Activated effector memory CD4-positive, alpha-beta T cell treated with Interleukin-2 at 50 U/mL for 16 hours (primary cell): ENCODE measurements around the gene ATN1.
"Not testable (repeated sequence)": the region's sequence is repeated elsewhere in the genome, so short reads cannot be mapped to it uniquely, and the experiment has no call there.

Source experiments
- DNase-seq: peaks from one replicate; pipeline ENCODE4 v3.0.0-alpha.2; 2020

Gene ATN1, protein sequence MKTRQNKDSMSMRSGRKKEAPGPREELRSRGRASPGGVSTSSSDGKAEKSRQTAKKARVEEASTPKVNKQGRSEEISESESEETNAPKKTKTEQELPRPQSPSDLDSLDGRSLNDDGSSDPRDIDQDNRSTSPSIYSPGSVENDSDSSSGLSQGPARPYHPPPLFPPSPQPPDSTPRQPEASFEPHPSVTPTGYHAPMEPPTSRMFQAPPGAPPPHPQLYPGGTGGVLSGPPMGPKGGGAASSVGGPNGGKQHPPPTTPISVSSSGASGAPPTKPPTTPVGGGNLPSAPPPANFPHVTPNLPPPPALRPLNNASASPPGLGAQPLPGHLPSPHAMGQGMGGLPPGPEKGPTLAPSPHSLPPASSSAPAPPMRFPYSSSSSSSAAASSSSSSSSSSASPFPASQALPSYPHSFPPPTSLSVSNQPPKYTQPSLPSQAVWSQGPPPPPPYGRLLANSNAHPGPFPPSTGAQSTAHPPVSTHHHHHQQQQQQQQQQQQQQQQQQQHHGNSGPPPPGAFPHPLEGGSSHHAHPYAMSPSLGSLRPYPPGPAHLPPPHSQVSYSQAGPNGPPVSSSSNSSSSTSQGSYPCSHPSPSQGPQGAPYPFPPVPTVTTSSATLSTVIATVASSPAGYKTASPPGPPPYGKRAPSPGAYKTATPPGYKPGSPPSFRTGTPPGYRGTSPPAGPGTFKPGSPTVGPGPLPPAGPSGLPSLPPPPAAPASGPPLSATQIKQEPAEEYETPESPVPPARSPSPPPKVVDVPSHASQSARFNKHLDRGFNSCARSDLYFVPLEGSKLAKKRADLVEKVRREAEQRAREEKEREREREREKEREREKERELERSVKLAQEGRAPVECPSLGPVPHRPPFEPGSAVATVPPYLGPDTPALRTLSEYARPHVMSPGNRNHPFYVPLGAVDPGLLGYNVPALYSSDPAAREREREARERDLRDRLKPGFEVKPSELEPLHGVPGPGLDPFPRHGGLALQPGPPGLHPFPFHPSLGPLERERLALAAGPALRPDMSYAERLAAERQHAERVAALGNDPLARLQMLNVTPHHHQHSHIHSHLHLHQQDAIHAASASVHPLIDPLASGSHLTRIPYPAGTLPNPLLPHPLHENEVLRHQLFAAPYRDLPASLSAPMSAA (N-terminal part only)

DNA sequence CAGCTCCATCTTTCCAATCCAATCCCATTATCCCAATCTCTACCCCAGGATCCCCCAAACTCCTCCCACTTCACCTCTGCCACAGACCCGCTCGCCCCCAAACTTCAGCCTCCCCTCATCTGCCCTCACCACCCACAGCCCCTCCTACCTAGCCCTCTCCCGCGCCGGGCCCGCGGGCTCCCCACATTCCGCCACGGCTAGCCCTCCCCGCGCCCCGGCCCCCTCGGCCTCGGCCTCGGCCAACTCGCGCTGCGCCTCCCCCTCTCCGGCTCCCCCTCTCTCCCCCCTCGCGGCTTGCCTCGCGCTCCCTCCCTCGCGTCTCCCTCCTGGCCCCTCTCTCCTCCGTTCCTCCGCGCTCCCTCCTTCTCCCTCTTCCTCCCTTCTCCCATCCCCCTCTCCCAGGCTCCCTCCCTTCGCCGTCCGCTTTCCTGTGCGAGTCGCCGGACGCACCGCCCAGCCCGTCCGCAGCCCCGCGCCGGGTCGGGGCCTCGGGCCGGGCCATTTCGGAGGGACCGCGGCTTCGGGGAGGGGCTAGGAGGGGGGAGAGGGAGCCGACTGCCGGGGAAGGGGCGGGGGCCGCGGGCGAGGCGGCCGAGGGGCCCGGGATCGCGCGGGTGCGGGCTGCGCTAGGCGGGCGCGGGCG, at the start of gene ATN1:
Gene ATN1, plus strand, starts transcription at position 581 of the 643 bp plus-strand sequence. CDS start 6,043 bp downstream, outside the sequence.
- no peak for DNase-seq

DNA sequence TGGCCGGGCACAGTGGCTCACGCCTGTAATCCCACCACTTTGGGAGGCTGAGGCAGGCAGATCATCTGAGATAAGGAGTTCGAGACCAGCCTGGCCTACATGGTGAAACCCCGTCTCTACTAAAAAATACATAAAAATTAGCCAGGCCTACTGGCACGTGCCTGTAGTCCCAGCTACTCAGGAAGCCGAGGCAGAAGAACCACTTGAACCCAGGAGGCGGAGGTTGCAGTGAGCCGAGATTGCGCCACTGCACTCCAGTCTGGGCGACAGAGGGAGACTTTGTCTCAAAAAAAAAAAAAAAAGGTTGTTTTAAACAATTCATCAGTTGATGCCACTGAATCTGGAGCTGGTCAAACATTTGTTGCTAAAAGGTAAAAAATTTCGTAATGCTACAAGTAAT, 47.9 kb upstream of the ATN1 start:
- DNase-seq: not testable (repeated sequence)

DNA sequence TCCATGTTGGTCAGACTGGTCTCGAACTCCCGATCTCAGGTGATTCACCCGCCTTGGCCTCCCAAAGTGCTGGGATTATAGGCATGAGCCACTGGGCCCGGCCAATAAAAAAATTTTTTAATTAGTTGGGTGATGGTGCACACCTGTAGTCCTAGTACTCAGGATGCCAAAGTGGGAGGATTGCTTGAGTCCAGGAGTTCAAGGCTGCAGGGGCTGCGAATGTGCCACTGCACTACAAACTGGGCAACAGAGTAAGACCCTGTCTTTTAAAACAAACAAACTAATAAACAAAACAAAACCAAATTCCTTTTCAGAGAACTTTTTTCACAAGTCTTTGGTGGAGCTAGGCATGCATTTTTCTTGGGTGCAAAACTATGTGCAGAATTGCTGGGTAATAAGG, 44.5 kb upstream of the ATN1 start:
- DNase-seq: no peak

DNA sequence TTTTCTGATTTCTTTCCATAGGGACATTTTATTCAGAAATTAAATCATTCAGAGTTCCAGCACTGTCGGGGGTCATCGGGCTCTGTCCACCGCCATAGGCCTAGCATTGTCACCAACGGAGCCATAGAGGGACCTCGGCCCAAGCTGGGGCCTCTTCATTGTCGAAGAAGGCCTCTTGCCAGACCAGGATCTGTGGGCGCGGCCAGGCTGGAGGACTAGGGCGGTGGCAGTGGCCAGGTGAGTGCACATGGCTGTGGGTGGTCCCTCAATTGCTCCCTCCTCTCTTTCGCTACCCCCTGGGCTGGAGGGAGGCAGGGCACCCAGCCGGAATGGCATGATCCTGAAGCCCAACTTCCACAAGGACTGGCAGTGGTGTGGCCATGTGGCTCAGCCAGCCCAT, 44.1 kb upstream of the ATN1 start:
- no peak for DNase-seq

DNA sequence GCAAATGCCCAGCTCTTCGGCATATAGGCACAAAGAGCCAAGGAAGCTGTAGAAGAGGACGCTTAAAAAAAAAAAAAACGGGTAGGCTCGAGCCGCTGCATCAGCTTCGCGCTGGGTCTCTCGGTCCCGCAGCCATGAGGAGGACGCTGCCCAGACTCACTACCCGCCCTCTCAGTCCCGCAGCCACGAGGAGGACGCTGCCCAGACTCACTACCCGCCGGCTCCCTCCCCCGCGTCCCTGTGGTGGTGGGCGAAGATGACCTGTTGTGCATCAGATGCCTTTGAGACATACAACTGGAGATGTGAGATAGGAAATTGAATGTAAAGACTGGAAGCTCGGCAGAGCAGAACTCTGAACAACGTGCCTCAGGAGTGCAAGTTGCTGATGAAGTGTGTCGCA, 43.2 kb upstream of the ATN1 start:
- no peak for DNase-seq

DNA sequence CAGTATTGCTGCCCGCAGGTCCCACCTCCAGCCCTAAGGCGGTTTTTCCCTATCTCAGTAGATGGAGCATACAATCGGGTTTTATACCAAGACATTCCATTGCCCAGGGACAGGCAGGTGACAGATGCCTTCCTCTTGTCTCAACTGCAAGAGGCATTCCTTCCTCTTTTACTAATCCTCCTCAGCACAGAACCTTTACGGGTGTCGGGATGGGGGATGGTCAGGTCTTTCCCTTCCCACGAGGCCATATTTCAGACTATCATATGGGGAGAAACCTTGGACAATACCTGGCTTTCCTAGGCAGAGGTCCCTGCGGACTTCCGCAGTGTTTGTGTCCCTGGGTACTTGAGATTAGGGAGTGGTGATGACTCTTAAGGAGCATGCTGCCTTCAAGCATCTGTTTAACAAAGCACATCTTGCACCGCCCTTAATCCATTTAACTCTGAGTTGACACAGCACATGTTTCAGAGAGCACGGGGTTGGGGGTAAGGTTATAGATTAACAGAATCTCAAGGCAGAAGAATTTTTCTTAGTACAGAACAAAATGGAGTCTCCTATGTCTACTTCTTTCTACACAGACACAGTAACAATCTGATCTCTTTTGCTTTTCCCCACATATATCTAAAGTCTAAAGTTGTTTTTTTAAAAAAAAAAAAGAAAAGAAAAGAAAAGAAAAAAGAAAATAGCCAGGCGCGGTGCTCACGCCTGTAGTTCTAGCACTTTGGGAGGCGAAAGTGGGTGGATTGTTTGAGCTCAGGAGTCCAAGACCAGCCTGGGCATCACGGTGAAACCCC, 41.4 kb upstream of the ATN1 start:
- DNase-seq: not testable (repeated sequence)

DNA sequence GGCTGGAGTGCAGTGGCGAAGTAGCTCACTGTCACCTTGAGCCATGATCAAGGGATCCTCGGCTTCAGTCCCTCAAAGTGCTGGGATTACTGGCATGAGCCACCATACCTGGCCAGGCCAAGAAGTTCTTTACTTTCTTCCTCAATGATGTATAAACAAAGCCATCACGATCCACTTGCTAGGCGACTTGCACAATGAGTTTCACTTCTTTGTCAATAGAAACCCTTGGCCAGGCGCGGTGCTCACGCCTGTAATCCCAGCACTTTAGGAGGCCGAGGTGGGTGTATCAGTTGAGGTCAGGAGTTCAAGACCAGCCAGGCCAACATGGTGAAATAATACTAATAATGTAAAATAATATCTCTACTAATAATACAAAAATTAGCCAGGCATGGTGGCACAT, 40.3 kb upstream of the ATN1 start:
- DNase-seq: no peak

DNA sequence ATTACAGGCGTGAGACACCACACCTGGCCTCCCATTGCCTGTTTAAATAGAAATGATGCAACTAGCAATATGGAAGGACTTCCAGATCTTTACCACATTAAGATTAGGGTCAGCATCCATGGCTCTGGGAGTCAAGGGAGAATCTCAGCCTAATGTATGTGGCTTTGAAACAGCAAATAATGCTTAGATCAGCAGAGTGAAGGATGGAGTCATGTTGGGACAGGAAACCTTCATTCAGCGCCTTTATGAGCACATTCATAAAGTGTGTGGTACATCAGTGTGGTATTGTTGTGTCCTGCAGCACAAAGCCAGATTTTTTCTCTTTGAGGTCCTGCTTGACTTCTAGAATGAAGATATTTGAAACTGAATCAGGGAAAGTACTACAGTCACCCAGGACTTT, 39.4 kb upstream of the ATN1 start:
- DNase-seq: no peak

DNA sequence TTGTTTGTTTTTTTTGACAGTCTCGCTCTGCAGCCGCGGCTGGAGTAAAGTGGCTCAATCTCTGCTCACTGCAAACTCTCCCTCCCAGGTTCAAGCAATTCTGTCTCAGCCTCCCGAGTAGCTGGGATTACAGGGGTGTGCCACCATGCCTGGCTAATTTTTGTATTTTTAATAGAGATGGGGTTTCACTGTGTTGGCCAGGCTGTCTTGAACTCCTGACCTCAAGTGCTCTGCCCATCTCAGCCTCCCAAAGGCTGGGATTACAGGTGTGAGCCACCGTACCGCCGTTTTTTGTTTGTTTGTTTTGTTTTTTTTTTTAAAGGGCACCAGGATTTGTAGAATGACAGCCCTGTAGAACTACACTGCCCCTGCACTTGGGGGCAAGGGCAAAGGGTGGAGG, 39.0 kb upstream of the ATN1 start:
- not testable (repeated sequence) for DNase-seq

DNA sequence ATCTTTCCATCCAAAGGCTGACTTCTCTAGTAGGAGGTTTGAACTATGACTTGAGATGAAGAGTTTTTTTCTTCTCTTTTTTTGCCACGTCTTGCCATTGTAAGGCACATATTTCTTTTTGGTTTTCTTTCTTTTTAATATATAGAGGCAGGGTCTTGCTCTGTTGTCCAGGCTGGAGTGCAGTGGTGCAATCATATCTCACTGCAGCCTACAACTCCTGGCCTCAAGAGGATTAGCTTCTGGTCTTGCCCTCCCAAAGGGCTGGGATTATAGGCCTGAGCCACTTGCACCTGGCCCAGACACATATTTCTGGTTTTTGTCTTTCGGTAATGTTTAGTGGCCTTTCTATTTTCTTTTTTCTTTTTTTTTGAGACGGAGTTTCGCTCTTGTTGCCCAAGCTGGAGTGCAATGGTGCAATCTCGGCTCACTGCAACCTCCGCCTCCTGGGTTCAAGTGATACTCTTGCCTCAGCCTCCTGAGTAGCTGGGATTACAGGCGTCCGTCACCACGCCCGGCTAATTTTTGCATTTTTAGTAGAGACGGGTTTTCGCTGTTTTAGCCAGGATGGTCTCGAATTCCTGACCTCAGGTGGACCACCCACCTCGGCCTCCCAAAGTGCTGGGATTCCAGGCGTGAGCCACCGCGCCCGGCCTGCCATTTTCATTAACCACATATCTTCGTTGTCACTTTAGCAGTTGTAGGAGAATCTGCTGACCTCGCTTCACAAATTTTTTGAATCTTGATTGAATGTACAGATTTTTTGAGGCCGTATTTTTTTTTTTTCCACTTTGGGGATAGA, 37.8 kb upstream of the ATN1 start:
- DNase-seq: not testable (repeated sequence)

DNA sequence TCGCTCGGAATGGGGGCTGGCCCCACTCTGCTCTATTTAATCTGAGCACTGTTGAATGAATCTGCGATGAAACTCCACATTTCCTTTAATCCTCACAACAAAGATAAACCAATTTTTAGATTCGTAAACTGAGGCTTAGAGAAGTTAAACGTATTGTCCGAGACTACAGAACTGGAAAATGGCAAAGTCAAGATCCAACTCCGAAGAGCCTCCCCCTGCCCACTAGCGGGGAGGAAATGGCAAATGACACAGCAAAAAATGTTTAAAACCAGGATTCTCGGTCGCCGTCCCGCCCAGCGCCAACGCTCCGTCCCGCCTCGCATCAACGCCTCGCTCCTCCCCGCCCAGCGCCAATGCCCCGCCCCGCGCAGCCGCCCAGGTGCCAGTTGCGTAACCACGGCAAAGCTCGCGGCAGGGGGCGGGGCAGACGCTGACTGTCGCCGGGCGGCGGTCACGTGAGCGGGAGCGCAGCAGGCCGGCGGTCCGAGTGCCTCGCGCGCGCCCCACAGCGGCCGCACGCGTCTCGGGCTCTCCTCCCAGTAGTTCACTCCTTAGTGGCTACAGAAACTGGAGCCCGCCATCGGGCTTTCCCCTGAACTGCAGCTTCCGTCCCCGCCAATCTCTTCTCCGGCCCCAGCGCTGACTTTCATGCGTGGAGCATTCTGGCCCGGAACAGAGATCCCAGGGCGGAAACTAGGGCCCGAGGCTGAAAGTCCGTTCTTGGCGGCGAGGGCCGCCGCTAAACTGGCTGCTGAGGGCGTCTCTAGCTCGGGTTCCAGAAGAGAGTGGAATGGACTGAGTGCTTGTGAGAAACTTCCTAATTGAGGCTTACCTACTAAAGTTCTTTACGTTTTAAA, 36.7 kb upstream of the ATN1 start:
- DNase-seq: peak; percentile 98

DNA sequence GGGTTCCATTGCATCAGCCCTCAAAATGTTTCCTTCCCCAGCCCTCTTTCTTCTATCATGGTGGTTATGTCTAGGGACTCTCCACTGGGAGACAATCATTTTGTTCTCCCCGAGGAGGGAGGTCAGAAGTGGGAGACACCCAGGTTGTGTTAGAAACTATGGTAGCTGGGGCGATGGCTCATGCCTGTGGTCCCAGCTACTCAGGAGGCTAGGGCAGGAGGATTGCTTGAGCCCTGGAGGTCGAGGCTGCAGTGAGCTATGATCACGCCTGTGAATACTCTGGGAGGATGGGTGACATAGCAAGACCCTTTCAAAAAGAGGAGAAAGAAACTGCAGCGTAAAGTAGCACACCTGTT, 36.1 kb upstream of the ATN1 start:
- DNase-seq: no peak

DNA sequence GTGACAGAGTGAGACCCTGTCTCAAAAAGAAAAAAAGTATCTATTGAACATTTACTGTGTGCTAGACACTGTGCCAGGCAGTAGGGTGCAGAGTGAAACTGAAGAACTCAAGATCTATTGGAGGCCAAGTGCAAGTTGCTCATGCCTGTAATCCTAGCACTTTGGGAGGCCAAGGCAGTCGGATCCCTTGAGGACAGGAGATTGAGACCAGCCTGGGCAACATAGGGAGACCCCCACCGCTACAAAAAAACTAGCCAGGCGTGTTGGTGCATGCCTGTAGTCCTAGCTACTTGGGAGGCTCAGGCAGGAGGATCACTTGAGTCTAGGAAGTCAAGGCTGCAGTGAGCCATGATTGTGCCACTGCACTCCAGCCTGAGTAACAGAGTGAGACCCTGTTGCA, 35.1 kb upstream of the ATN1 start:
- DNase-seq: not testable (repeated sequence)

DNA sequence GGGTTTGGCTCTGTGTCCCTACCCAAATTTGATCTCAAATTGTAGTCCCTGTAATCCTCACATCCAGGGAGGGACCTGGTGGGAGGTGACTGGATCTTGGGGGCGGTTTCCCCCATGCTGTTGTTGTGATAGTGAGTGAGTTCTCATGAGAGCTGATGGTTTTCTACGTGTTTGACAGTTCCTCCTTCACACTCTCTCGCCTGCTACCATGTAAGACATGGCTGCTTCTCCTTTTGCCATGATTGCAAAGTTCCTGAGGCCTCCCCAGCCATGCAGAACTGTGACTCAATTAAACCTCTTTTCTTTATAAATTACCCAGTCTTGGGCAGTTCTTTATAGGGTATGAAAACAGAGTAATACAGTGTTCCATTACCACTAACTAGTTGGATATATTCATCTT, 33.4 kb upstream of the ATN1 start:
- no peak for DNase-seq

DNA sequence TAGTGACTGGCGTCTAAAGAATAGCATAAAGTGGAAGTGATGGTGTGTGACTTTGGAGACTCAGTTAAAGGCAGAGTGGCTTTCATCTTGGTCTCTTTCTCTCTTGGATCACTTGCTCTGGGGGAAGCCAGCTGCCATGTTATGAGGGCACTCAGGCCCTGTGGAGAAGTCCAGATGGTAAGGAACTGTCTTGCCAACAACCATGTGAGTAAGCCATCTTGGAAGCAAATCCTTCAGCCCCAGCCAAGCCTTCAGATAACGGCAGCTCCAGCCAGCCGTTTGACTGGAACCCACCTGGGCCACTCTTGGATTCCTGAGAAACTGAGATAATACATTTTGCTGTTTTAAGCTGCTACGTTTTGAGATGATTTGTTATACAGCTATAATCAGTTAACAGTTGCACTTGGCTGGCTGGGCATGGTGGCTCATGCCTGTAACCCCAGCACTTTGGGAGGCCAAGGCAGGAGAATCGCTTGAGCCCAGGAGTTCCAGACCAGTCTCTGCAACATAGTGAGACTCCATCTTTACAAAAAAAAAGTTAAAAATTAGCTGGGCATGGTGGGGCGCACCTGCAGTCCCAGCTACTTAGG, 30.8 kb upstream of the ATN1 start:
- no peak for DNase-seq

DNA sequence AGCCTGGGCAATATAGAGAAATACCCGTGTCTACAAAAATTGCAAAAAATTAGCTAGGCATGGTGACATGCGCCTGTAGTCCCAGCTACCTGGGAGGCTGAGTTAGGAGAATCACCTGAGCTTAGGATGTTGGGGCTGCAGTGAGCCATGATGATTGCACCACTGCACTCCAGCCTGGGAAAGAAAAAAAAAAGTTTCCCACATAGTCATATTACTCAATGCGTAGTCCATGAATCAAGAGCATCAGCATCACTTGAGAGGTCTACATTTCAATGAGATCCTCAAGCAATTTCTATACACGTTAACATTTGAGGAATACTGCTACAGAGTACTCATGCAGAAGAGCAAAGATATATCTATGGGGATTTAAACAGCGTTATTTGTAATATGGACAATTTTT, 28.3 kb upstream of the ATN1 start:
- DNase-seq: no peak

DNA sequence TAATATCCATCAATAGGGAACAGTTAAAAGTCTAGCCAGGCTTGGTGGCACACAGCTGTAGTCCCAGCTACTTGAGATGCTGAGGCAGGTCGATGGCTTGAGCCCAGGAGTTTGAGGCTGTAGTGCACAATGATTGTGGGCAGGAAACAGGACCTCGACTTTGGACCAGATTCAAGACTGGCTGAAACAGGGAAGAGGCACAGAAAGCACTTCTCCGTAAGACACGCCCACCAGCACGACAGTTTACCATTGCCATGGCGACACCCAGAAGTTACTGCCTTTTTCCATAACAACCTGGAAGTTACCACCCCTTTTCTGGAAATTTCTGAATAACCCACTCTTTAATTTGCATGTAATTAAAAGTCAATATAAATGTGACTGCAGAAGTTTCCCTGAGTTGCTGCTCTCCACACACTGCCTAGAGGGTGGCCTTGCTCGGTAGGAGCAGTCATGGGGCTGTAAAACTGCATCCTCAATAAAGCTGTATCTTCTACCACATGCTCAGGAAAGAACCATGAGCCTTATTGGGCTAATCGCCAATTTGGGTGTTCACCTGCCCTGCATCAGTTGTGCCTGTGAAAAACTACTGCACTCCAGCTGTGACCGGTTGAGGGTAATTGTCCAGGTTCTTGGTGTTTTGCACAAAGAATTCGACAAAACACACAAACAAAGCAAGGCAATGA, 27.8 kb upstream of the ATN1 start:
- DNase-seq: no peak

DNA sequence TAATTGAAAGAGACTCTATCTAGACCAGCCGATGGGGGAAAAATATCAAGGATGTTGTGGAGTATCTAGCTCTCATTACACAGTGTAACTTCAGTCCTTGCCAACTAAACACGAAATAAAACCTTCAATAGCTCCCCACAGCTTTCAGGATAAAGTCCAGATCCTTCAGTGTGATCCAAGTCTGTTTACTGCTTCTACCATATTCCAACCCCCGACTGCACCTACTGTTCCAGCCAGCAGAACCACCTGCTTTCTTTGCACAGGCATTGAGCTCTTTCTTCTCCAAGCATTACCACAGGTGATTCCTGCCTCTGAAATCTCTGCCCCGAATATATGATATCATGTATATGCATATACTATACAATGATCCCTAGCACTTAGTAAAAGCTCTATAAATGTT, 25.3 kb upstream of the ATN1 start:
- DNase-seq: no peak

DNA sequence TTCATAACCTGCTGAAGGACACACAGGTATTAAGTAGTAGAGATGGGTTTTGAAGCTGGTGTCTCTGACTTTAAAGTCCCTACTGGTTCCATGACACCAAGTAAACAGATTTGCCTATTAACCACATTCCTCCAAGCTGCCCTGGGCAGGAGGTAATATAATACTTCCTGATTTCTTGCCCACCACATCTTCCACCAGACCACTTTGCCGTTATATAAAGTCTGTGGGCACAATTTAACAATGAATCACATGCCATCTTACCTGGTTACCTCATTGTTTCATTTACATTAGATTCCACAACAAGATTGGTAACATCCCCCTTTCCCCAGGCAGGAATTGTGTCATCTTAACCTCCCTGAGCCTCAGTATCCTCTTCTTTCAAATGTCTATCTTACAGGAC, 24.0 kb upstream of the ATN1 start:
- DNase-seq: no peak
